Testis (tissue), 3 donors: Measurements from ENCODE around the gene HLA-DOA. TPM values are rescaled to one million over a fixed set of nuclear protein-coding genes. Genes with fewer than 3 reads are reported as not detected.
A peak's percentile ranks its signal among the peaks of the same experiment; 100 is the strongest.

Experiments used
- DNase-seq: peaks from one replicate; pipeline ENCODE4 v3.0.0-alpha.2; 2019
- H3K27ac ChIP-seq, 2 donors: fragments of 200-600 bp; sonication (generic); one replicate each; pipeline ENCODE4 v1.5.1; 2019
- H3K27me3 ChIP-seq: fragments of 200-600 bp; sonication (generic); one replicate; pipeline ENCODE4 v1.5.1; 2019
- H3K36me3 ChIP-seq: fragments of 200-600 bp; sonication (generic); one replicate; pipeline ENCODE4 v1.5.1; 2017; ENCODE audit warnings: low read depth; ENCODE audit errors: missing control alignments
- H3K4me1 ChIP-seq: fragments of 200-600 bp; sonication (generic); one replicate; pipeline ENCODE4 v1.5.1; 2019
- H3K4me3 ChIP-seq, 2 donors: fragments of 200-600 bp; sonication (generic); one replicate each; pipeline ENCODE4 v1.5.1; 2017 to 2019
- H3K9me3 ChIP-seq: fragments of 200-600 bp; sonication (generic); one replicate; pipeline ENCODE4 v1.5.1; 2017
- CTCF ChIP-seq, 3 experiments: fragments of 450-650 bp in 2 of 3; fragments of 200-600 bp in 1 of 3; sonication (generic) in 1 of 3; IDR thresholded peaks; one replicate each; pipeline ENCODE4 v1.5.1; 2016 to 2019; ENCODE audit warnings: antibody characterized with exemption in 3 of 3, mild to moderate bottlenecking in 2 of 3, moderate library complexity in 1 of 3
- POLR2A ChIP-seq: fragments of 450-650 bp; IDR thresholded peaks from one replicate; pipeline ENCODE4 v1.6.1; 2017; ENCODE audit warnings: antibody characterized with exemption, mild to moderate bottlenecking, moderate library complexity
- WGBS, 2 donors: methylation state at CpG; one replicate each; pipeline ENCODE4 v1.1.5; 2018; 5-methylcytosine and 5-hydroxymethylcytosine counted together
- intact Hi-C: fragments of 100-400 bp; cut with DNase I; formaldehyde crosslinking; loops from one replicate; pipeline ENCODE4 v1.15.1; 2023; ENCODE audit warnings: low total_unique reads
- polyA plus RNA-seq: library from polyadenylated mRNA; stranded (reverse); fragments of 350-450 nt; fragmentation: Illumina TruSeq; extraction: RNeasy Lipid Tissue Mini Kit (QIAGEN cat#74804); gene quantifications from one replicate; pipeline ENCODE4 v1.2.3, GENCODE V29; 2014; ENCODE audit warnings: low read depth, low replicate concordance; ENCODE audit not compliant: insufficient read depth
- total RNA-seq, 2 donors: library from RNA; depleted of rRNA; stranded (reverse); fragments of >200 nt; gene quantifications; one replicate each; pipeline ENCODE4 v1.2.3, GENCODE V29; 2016

HLA-DOA gene
- total and polyA plus RNA-seq, 3 donors from 2014 or later, result 1.2 to 13.5 (median 1.7) TPM

GRCh38 chr6:32974541-32975308 is 34.7 kb downstream of the HLA-DOA start:
- intact Hi-C loops, result no loop called here
- no peak for TF ChIP-seq POLR2A
- TF ChIP-seq CTCF (IDR thresholded peaks at IDR 0.05), result no peak
- peaks cover 3% of the 10 kb centered on the region for H3K36me3 ChIP-seq
- H3K27ac ChIP-seq, result peak overlapping the region in 1 of 2 donors; percentile 83
- WGBS, 2 donors, result 5 to 10% methylated on average over 10 to 14 of the region's 14 CpGs
- peak overlapping the region; percentile 82 to 88 for H3K4me3 ChIP-seq
- no peaks in the 10 kb centered on the region for H3K27me3 ChIP-seq
- H3K4me1 ChIP-seq, result peaks cover 20% of the 10 kb centered on the region
- no peaks in the 10 kb centered on the region for H3K9me3 ChIP-seq
- DNase-seq, result no peak

- Histone ChIP-seq H3K27me3 (no peaks in the 10 kb centered on the region), H3K27ac (peak overlapping the region; percentile 83 to 99), H3K36me3 (no peaks in the 10 kb centered on the region), H3K4me3 (peak overlapping the region; percentile 82 to 88), H3K4me1 (peaks cover 20% of the 10 kb centered on the region), H3K9me3 (no peaks in the 10 kb centered on the region)
- no peak for TF ChIP-seq POLR2A
- no peak for TF ChIP-seq CTCF (IDR thresholded peaks at IDR 0.05)
- DNase-seq, result no peak
- WGBS, 2 donors, result 0 to 2% methylated on average over 4 of the region's 4 CpGs
- intact Hi-C loops, result no loop called here
These were observed 35.4 kb downstream of the HLA-DOA start for GRCh38 chr6:32974016-32974333.

GRCh38 chr6:32973144-32974015 is 36.0 kb downstream of the HLA-DOA start:
- Histone ChIP-seq H3K27me3 (no peaks in the 10 kb centered on the region), H3K9me3 (no peaks in the 10 kb centered on the region), H3K4me3 (peak overlapping the region; percentile 82 to 88), H3K36me3 (no peaks in the 10 kb centered on the region), H3K27ac (peak overlapping the region; percentile 83 to 99), H3K4me1 (peaks cover 20% of the 10 kb centered on the region)
- DNase-seq, result peak; percentile 69
- WGBS, 2 donors, result 0% methylated on average over 23 of the region's 23 CpGs
- intact Hi-C loops, result no loop called here
- TF ChIP-seq CTCF (IDR thresholded peaks at IDR 0.05), result no peak
- no peak for TF ChIP-seq POLR2A

- no peak for DNase-seq
- Histone ChIP-seq H3K4me1 (peaks cover 20% of the 10 kb centered on the region), H3K4me3 (peak overlapping the region; percentile 82 to 88), H3K27ac (peak overlapping the region; percentile 83 to 99), H3K9me3 (no peaks in the 10 kb centered on the region), H3K27me3 (no peaks in the 10 kb centered on the region), H3K36me3 (no peaks in the 10 kb centered on the region)
- 0% methylated on average over 36 to 69 of the region's 70 CpGs for WGBS, 2 donors
- no peak for TF ChIP-seq POLR2A
- no peak for TF ChIP-seq CTCF (IDR thresholded peaks at IDR 0.05)
- intact Hi-C loops, result no loop called here
These were observed 36.8 kb downstream of the HLA-DOA start for GRCh38 chr6:32972353-32973143.
